PC-3 (cell line): ENCODE results near the gene MAP7D1. TPM values are rescaled to one million over a fixed set of nuclear protein-coding genes. Genes with fewer than 3 reads are reported as not detected.

Experiments
- ATAC-seq: fragments of 200-7000 bp; cut with Tn5 transposase; 2 replicates; pipeline ENCODE4 v1.9.1; 2020; ENCODE audit warnings: mild to moderate bottlenecking, moderate library complexity
- BruUV-seq: library from RNA; stranded (reverse); fragments of 400-500 nt; replicated peaks from 2 replicates; lab custom pipeline; 2021; lab: Mats Ljungman, UMichigan
- CTCF ChIA-PET: fragments of 300-600 bp; sonication (Branson Sonifier 250); formaldehyde crosslinking; loops from one replicate; lab custom pipeline; 2022; ENCODE audit warnings: antibody characterized with exemption; lab: Charles Lee
- POLR2A ChIA-PET: fragments of 300-600 bp; sonication (Branson Sonifier 250); formaldehyde crosslinking; loops from one replicate; lab custom pipeline; 2022; ENCODE audit warnings: antibody characterized with exemption; ENCODE audit not compliant: unreplicated experiment; lab: Charles Lee
- DNase-seq: peaks from one replicate; pipeline ENCODE4 v3.0.0-alpha.2; 2015
- H2AFZ ChIP-seq: fragments of 300-600 bp; sonication (generic); 2 replicates; pipeline ENCODE4 v1.6.0; 2016; ENCODE audit warnings: antibody characterized with exemption, low read length
- H3F3A ChIP-seq: fragments of 300-600 bp; sonication (generic); one replicate; pipeline ENCODE4 v1.6.0; 2017; ENCODE audit warnings: antibody characterized with exemption, low read length, control low read depth, mild to moderate bottlenecking; ENCODE audit not compliant: unreplicated experiment
- H3K27ac ChIP-seq: fragments of 300-600 bp; sonication (generic); 2 replicates; pipeline ENCODE4 v1.5.1; 2016; ENCODE audit warnings: mild to moderate bottlenecking, low read length
- H3K27me3 ChIP-seq: fragments of 300-600 bp; sonication (generic); 2 replicates; pipeline ENCODE4 v1.6.1; 2016; ENCODE audit warnings: low read length, mixed read lengths
- H3K36me3 ChIP-seq: fragments of 300-600 bp; sonication (generic); 2 replicates; pipeline ENCODE4 v1.6.1; 2016; ENCODE audit warnings: low read depth, mixed run types, low read length, mixed read lengths
- H3K4me1 ChIP-seq: fragments of 300-600 bp; sonication (generic); 2 replicates; pipeline ENCODE4 v1.5.1; 2016; ENCODE audit warnings: low read length; ENCODE audit not compliant: insufficient read depth
- H3K4me2 ChIP-seq: fragments of 300-600 bp; sonication (generic); 2 replicates; pipeline ENCODE4 v1.6.0; 2016; ENCODE audit warnings: low read length
- H3K4me3 ChIP-seq: fragments of 300-600 bp; sonication (generic); 2 replicates; pipeline ENCODE4 v1.5.1; 2016; ENCODE audit warnings: mild to moderate bottlenecking, low read length, mixed read lengths
- H3K79me2 ChIP-seq: fragments of 300-600 bp; sonication (generic); 2 replicates; pipeline ENCODE4 v1.6.1; 2017; ENCODE audit warnings: low read length, mixed read lengths
- H3K9ac ChIP-seq: fragments of 300-600 bp; sonication (generic); 2 replicates; pipeline ENCODE4 v1.6.0; 2016; ENCODE audit warnings: mild to moderate bottlenecking, low read length
- H3K9me2 ChIP-seq: fragments of 300-600 bp; sonication (generic); replicated peaks from 2 replicates; pipeline ENCODE4 v1.6.1; 2016; ENCODE audit warnings: mixed run types, low read length, mixed read lengths
- H3K9me3 ChIP-seq: fragments of 300-600 bp; sonication (generic); 2 replicates; pipeline ENCODE4 v1.6.1; 2016; ENCODE audit warnings: low read length, mixed read lengths
- H4K20me1 ChIP-seq: fragments of 300-600 bp; sonication (generic); 2 replicates; pipeline ENCODE4 v1.6.1; 2016; ENCODE audit warnings: low read length, mixed read lengths
- CTCF ChIP-seq: fragments of 300-600 bp; sonication (generic); conservative IDR thresholded peaks from 2 replicates; pipeline ENCODE4 v1.5.1; 2017; ENCODE audit warnings: antibody characterized with exemption, low read depth, mild to moderate bottlenecking, low read length
- EZH2 ChIP-seq: fragments of 300-600 bp; sonication (generic); IDR thresholded peaks from one replicate; pipeline ENCODE4 v1.6.1; 2017; ENCODE audit warnings: antibody characterized with exemption, mild to moderate bottlenecking, low read length; ENCODE audit not compliant: unreplicated experiment
- EZH2phosphoT487 ChIP-seq: fragments of 300-600 bp; sonication (generic); IDR thresholded peaks from 2 replicates; pipeline ENCODE4 v1.6.1; 2018; ENCODE audit warnings: mild to moderate bottlenecking, antibody characterized with exemption, low read length, borderline replicate concordance
- intact Hi-C: fragments of 100-400 bp; cut with micrococcal nuclease; formaldehyde crosslinking; loops from 2 replicates; pipeline ENCODE4 v1.9.0; 2023
- total RNA-seq: library from RNA; depleted of rRNA; stranded (reverse); fragments of >200 nt; gene quantifications from 2 replicates; pipeline ENCODE4 v1.2.3, GENCODE V29; 2014

The MAP7D1 gene
- total RNA-seq, 1 experiment from 2014 or later: 113 TPM

GRCh38 chr1:36177589-36178431 is 21.9 kb downstream of the MAP7D1 start:
- Histone ChIP-seq H3K9ac (no peak overlapping the region), H3K9me2 (no peaks in the 10 kb centered on the region), H3K9me3 (no peaks in the 10 kb centered on the region), H3F3A (no peaks in the 10 kb centered on the region), H2AFZ (no peak overlapping the region), H4K20me1 (no peaks in the 10 kb centered on the region), H3K4me3 (no peak overlapping the region), H3K4me2 (no peak overlapping the region), H3K27me3 (no peaks in the 10 kb centered on the region), H3K27ac (no peak overlapping the region), H3K36me3 (peaks cover 39% of the 10 kb centered on the region), H3K79me2 (peaks cover 11% of the 10 kb centered on the region; the same call in 1 of the 2 replicates), H3K4me1 (peaks cover 11% of the 10 kb centered on the region)
- DNase-seq (no peak), ATAC-seq (no peak)
- TF ChIP-seq EZH2phosphoT487: no peak
- no peak for TF ChIP-seq CTCF
- TF ChIP-seq EZH2: no peak
- CTCF ChIA-PET: no interaction called here
- no TSS peak for BruUV-seq
- POLR2A ChIA-PET: no interaction called here
- intact Hi-C loops: no loop called here

- Histone ChIP-seq H2AFZ (no peak overlapping the region), H3K27ac (no peak overlapping the region), H3K36me3 (peaks cover 34% of the 10 kb centered on the region), H3K9me2 (no peaks in the 10 kb centered on the region), H3K9me3 (no peaks in the 10 kb centered on the region), H3K79me2 (peaks cover 7% of the 10 kb centered on the region; the same call in 1 of the 2 replicates), H3K9ac (no peak overlapping the region), H3K27me3 (no peaks in the 10 kb centered on the region), H3K4me3 (no peak overlapping the region), H4K20me1 (no peaks in the 10 kb centered on the region), H3K4me2 (no peak overlapping the region), H3F3A (no peaks in the 10 kb centered on the region), H3K4me1 (peaks cover 2% of the 10 kb centered on the region)
- intact Hi-C loops: no loop called here
- POLR2A ChIA-PET: no interaction called here
- no peak for TF ChIP-seq EZH2
- TF ChIP-seq EZH2phosphoT487: no peak
- ATAC-seq (no peak), DNase-seq (no peak)
- CTCF ChIA-PET: no interaction called here
- BruUV-seq: no TSS peak
Measured at GRCh38 chr1:36178471-36179219, 22.7 kb downstream of the MAP7D1 start.

- ChIA-PET POLR2A (no interaction called here), CTCF (no interaction called here)
- no peaks in the 10 kb centered on the region for H4K20me1 ChIP-seq
- no peak overlapping the region for H3K27ac ChIP-seq
- H3F3A ChIP-seq: no peaks in the 10 kb centered on the region
- TF ChIP-seq EZH2 (no peak), CTCF (no peak), EZH2phosphoT487 (no peak)
- no peak overlapping the region for H2AFZ ChIP-seq
- H3K27me3 ChIP-seq: no peaks in the 10 kb centered on the region
- no peak overlapping the region for H3K4me2 ChIP-seq
- no peak overlapping the region for H3K4me3 ChIP-seq
- H3K4me1 ChIP-seq: no peaks in the 10 kb centered on the region
- DNase-seq (no peak), ATAC-seq (no peak)
- H3K9me2 ChIP-seq: no peaks in the 10 kb centered on the region
- no peak overlapping the region for H3K9ac ChIP-seq
- BruUV-seq: no TSS peak
- no peaks in the 10 kb centered on the region for H3K9me3 ChIP-seq
- H3K79me2 ChIP-seq: peaks cover 2% of the 10 kb centered on the region; the same call in 1 of the 2 replicates
- intact Hi-C loops: no loop called here
- H3K36me3 ChIP-seq: peaks cover 29% of the 10 kb centered on the region
Measured at GRCh38 chr1:36179220-36179600, 23.2 kb downstream of the MAP7D1 start.
